Kidney tubule cell (primary cell): ENCODE results near the gene PTAFR.
A peak's percentile ranks its signal among the peaks of the same experiment; 100 is the strongest.

Source experiments
- DNase-seq: peaks from one replicate; pipeline ENCODE4 v3.0.0-alpha.2; 2018; ENCODE audit warnings: low spot score

The PTAFR gene

GRCh38 chr1:28176492-28177470 is at the start of gene PTAFR:
Gene PTAFR, minus strand, starts transcription at chr1:28176690. Its CDS starts 25,669 bp downstream, at chr1:28151021.
- no peak for DNase-seq

- no peak for DNase-seq
These were observed 36.8 kb upstream of the PTAFR start for GRCh38 chr1:28213315-28213714.

- DNase-seq, result no peak
These were observed 33.2 kb upstream of the PTAFR start for GRCh38 chr1:28209700-28210099.

GRCh38 chr1:28208818-28209441 is 32.4 kb upstream of the PTAFR start:
- peak; percentile 78 for DNase-seq

GRCh38 chr1:28205243-28205642 is 28.8 kb upstream of the PTAFR start:
- no peak for DNase-seq

GRCh38 chr1:28200234-28200873 is 23.9 kb upstream of the PTAFR start:
- no peak for DNase-seq

- DNase-seq, result no peak
These were observed 23.1 kb upstream of the PTAFR start for GRCh38 chr1:28199328-28200233.

GRCh38 chr1:28197682-28198415 is 21.4 kb upstream of the PTAFR start:
- DNase-seq, result no peak

- DNase-seq, result no peak
These were observed 19.8 kb upstream of the PTAFR start for GRCh38 chr1:28196330-28196729.

GRCh38 chr1:28195780-28196179 is 19.3 kb upstream of the PTAFR start:
- no peak for DNase-seq

GRCh38 chr1:28194326-28195035 is 18.0 kb upstream of the PTAFR start:
- no peak for DNase-seq

GRCh38 chr1:28193701-28194161 is 17.2 kb upstream of the PTAFR start:
- DNase-seq, result peak; percentile 90

- peak; percentile 10 for DNase-seq
These were observed 14.6 kb upstream of the PTAFR start for GRCh38 chr1:28190996-28191645.

- DNase-seq, result peak; percentile 46
These were observed 14.0 kb upstream of the PTAFR start for GRCh38 chr1:28190337-28190979.

GRCh38 chr1:28185071-28185470 is 8.6 kb upstream of the PTAFR start:
- DNase-seq, result no peak

GRCh38 chr1:28180306-28181305 is 4.1 kb upstream of the PTAFR start:
- DNase-seq, result no peak

GRCh38 chr1:28178690-28179485 is 2.4 kb upstream of the PTAFR start:
- no peak for DNase-seq
